HepG2 (cell line): ENCODE results near the gene GRM1. TPM values are rescaled to one million over a fixed set of nuclear protein-coding genes. Genes with fewer than 3 reads are reported as not detected.

Experiments
- ATAC-seq: fragments of 200-7000 bp; cut with Tn5 transposase; 3 replicates; pipeline ENCODE4 v1.9.1; 2020; ENCODE audit warnings: mild to moderate bottlenecking, moderate library complexity
- BruUV-seq: library from RNA; stranded (reverse); fragments of 400-500 nt; replicated peaks from 2 replicates; lab custom pipeline; 2021; lab: Mats Ljungman, UMichigan
- CTCF ChIA-PET: fragments of 300-600 bp; formaldehyde crosslinking; extraction: SDS; loops from one replicate; lab custom pipeline; 2021; ENCODE audit warnings: low total read pairs, inconsistent platforms, low intra/inter-chr PET ratio; lab: Yijun Ruan, JAX
- POLR2A ChIA-PET: fragments of 350-600 bp; sonication (Branson Sonifier 250); formaldehyde crosslinking; loops from one replicate; lab custom pipeline; 2020; ENCODE audit warnings: antibody characterized with exemption, inconsistent platforms; lab: Yijun Ruan, JAX
- DNase-seq: peaks from one replicate; pipeline ENCODE4 v3.0.0-alpha.2; 2015; ENCODE audit warnings: low spot score
- FAIRE-seq: peaks from 3 replicates; lab custom pipeline; 2011; peaks lifted over from hg19 to GRCh38; lab: Jason Lieb, UNC
- H2AFZ ChIP-seq: one replicate; pipeline ENCODE4 v1.6.1; 2011; ENCODE audit warnings: low read length, inconsistent platforms
- H3K27ac ChIP-seq: fragments of 300-600 bp; 3 replicates; pipeline ENCODE4 v1.8.0; 2011; ENCODE audit warnings: mixed run types, mild to moderate bottlenecking, mixed read lengths, low read length, inconsistent platforms; ENCODE audit not compliant: insufficient read depth; ENCODE audit errors: extremely low read length
- H3K27me3 ChIP-seq, 2 experiments: fragments of 200-600 bp in 1 of 2; 2 replicates in 1 of 2; 3 replicates in 1 of 2; pipeline versions ENCODE4 v1.6.0 to v1.8.0; 2011; ENCODE audit warnings: low read length in 2 of 2, mild to moderate bottlenecking in 2 of 2, moderate library complexity in 2 of 2, inconsistent platforms in 1 of 2; ENCODE audit not compliant: insufficient read depth in 2 of 2, control insufficient read depth in 1 of 2
- H3K36me3 ChIP-seq, 2 experiments: fragments of 200-600 bp in 1 of 2; replicated peaks in 1 of 2; 2 replicates in 1 of 2; 3 replicates in 1 of 2; pipeline versions ENCODE4 v1.5.1 to v1.8.0; 2011; ENCODE audit warnings: low read length in 2 of 2, inconsistent platforms in 1 of 2; ENCODE audit not compliant: insufficient read depth in 2 of 2, control insufficient read depth in 1 of 2
- H3K4me1 ChIP-seq: 2 replicates; pipeline ENCODE4 v1.5.1; 2012; ENCODE audit warnings: low read length, inconsistent platforms; ENCODE audit not compliant: insufficient read depth
- H3K4me2 ChIP-seq: 2 replicates; pipeline ENCODE4 v1.6.0; 2011; ENCODE audit warnings: low read depth, low read length, inconsistent platforms
- H3K4me3 ChIP-seq, 3 experiments: fragments of 200-600 bp in 1 of 3; sonication (generic), shearing (Covaris generic) in 1 of 3; replicated peaks in 1 of 3; 2 replicates each; pipeline ENCODE4 v1.5.1; 2011 to 2016; ENCODE audit warnings: low read length in 3 of 3, inconsistent platforms in 2 of 3, low read depth in 2 of 3, mild to moderate bottlenecking in 2 of 3, control low read depth in 1 of 3, mixed read lengths in 1 of 3; ENCODE audit not compliant: insufficient read depth in 1 of 3
- H3K79me2 ChIP-seq: one replicate; pipeline ENCODE4 v1.6.1; 2011; ENCODE audit warnings: low read length, inconsistent platforms; ENCODE audit not compliant: insufficient read depth
- H3K9ac ChIP-seq: 2 replicates; pipeline ENCODE4 v1.6.0; 2011; ENCODE audit warnings: mild to moderate bottlenecking, low read depth, low read length, inconsistent platforms; ENCODE audit not compliant: insufficient read depth
- H3K9me3 ChIP-seq: 2 replicates; pipeline ENCODE4 v1.5.1; 2012; ENCODE audit warnings: mild to moderate bottlenecking, low read length
- H4K20me1 ChIP-seq: 2 replicates; pipeline ENCODE4 v1.6.0; 2011; ENCODE audit warnings: inconsistent platforms, mild to moderate bottlenecking, low read length, moderate library complexity; ENCODE audit not compliant: insufficient read depth
- HNF4G ChIP-seq, 2 experiments: sonication (generic) in 1 of 2; formaldehyde crosslinking in 1 of 2; IDR thresholded peaks; 2 replicates each; pipeline versions ENCODE4 v1.4.0 to v1.6.1; 2011 to 2020; ENCODE audit warnings: borderline replicate concordance in 2 of 2, low read depth in 2 of 2, mild to moderate bottlenecking in 2 of 2, low read length in 1 of 2, missing genetic modification reagents in 1 of 2, moderate library complexity in 1 of 2
- JUND ChIP-seq: sonication (generic); formaldehyde crosslinking; IDR thresholded peaks from 2 replicates; pipeline ENCODE4 v1.8.0; 2022; ENCODE audit warnings: mild to moderate bottlenecking, missing genetic modification reagents
- NR3C1 ChIP-seq: sonication (generic); formaldehyde crosslinking; IDR thresholded peaks from 2 replicates; pipeline ENCODE4 v1.4.0; 2020; ENCODE audit warnings: missing genetic modification reagents
- RORA ChIP-seq: sonication (generic); formaldehyde crosslinking; IDR thresholded peaks from 2 replicates; pipeline ENCODE4 v1.5.0; 2020; ENCODE audit warnings: mild to moderate bottlenecking, missing genetic modification reagents, moderate library complexity
- SALL2 ChIP-seq: sonication (generic); formaldehyde crosslinking; IDR thresholded peaks from 2 replicates; pipeline ENCODE4 v1.8.1; 2023; ENCODE audit warnings: mild to moderate bottlenecking, missing genetic modification reagents, inconsistent platforms
- SKI ChIP-seq: fragments of 450-650 bp; IDR thresholded peaks from one replicate; pipeline ENCODE4 v1.6.1; 2018; ENCODE audit warnings: mild to moderate bottlenecking; ENCODE audit not compliant: partially characterized antibody
- TIGD3 ChIP-seq: sonication (generic); formaldehyde crosslinking; IDR thresholded peaks from 2 replicates; pipeline ENCODE4 v1.5.1; 2020; ENCODE audit warnings: mild to moderate bottlenecking, missing genetic modification reagents, borderline replicate concordance
- WGBS: methylation state at CpG from one replicate; pipeline ENCODE4 v1.1.6; 2017; ENCODE audit warnings: low lambda C conversion rate; 5-methylcytosine and 5-hydroxymethylcytosine counted together
- in situ Hi-C: cut with HindIII; loops from 2 replicates; pipeline ENCODE4 v1.10.0; 2017; ENCODE audit warnings: low pct_unique_long_range_greater_than_20kb; ENCODE audit not compliant: extremely low pct_ligation_motif_present
- intact Hi-C: fragments of 100-400 bp; cut with micrococcal nuclease; formaldehyde crosslinking; loops from one replicate; pipeline ENCODE4 v1.10.0; 2022; ENCODE audit not compliant: unreplicated experiment
- polyA plus RNA-seq, 8 experiments: library from polyadenylated mRNA; depleted of rRNA in 3 of 8; stranded (reverse) in 7 of 8; unstranded in 1 of 8; fragments of >200 nt; fragmentation: Illumina TruSeq in 4 of 8; extraction: Trizol in 4 of 8; gene quantifications; 2 replicates each; pipeline versions ENCODE4 v1.2.1 to v1.2.3, GENCODE V29; 2011 to 2016; ENCODE audit warnings: low read depth in 4 of 8, missing spikeins in 1 of 8, mixed read lengths in 1 of 8; ENCODE audit not compliant: insufficient read depth in 1 of 8
- total RNA-seq, 5 experiments: library from RNA; depleted of rRNA; stranded (reverse); fragments of >200 nt; fragmentation: Illumina TruSeq; extraction: Trizol; gene quantifications; 2 replicates each; pipeline ENCODE4 v1.2.3, GENCODE V29; 2016; ENCODE audit warnings: low read depth in 1 of 5
- TF ChIP-seq, protein P1 (sequence below): sonication (generic); formaldehyde crosslinking; IDR thresholded peaks from 2 replicates; pipeline ENCODE4 v1.5.0; 2020; ENCODE audit warnings: missing genetic modification reagents
- TF ChIP-seq, protein P2 (sequence below), 2 experiments: sonication (generic) in 1 of 2; formaldehyde crosslinking in 1 of 2; IDR thresholded peaks; 2 replicates each; pipeline versions ENCODE4 v1.4.0 to v1.6.1; 2018 to 2020; ENCODE audit warnings: missing genetic modification reagents in 2 of 2, borderline replicate concordance in 1 of 2, low read depth in 1 of 2, mild to moderate bottlenecking in 1 of 2, missing biosample characterization in 1 of 2

The GRM1 gene
- total and polyA plus RNA-seq, 2 of the 13 experiments (the other 11 are each of a cell fraction or from before 2014, with no cell fraction given): 0.09 TPM; not detected in 1

GRCh38 chr6:146402476-146402875, 373.6 kb downstream of the GRM1 start:
- Histone ChIP-seq H3K36me3 (no peaks in the 10 kb centered on the region), H3K79me2 (no peaks in the 10 kb centered on the region), H2AFZ (no peak overlapping the region), H3K27me3 (no peaks in the 10 kb centered on the region), H3K27ac (no peak overlapping the region), H3K9ac (no peak overlapping the region), H3K4me1 (no peaks in the 10 kb centered on the region), H3K4me2 (no peak overlapping the region), H3K4me3 (no peak overlapping the region), H4K20me1 (no peaks in the 10 kb centered on the region), H3K9me3 (no peaks in the 10 kb centered on the region)
- TF ChIP-seq, protein P1, sequence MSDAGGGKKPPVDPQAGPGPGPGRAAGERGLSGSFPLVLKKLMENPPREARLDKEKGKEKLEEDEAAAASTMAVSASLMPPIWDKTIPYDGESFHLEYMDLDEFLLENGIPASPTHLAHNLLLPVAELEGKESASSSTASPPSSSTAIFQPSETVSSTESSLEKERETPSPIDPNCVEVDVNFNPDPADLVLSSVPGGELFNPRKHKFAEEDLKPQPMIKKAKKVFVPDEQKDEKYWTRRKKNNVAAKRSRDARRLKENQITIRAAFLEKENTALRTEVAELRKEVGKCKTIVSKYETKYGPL (CRISPR knock-in tag): no peak
- TF ChIP-seq SALL2 (no peak), NR3C1 (CRISPR knock-in tag) (no peak), TIGD3 (no peak), RORA (CRISPR knock-in tag) (no peak)
- ChIA-PET POLR2A (no interaction called here), CTCF (no interaction called here)
- intact Hi-C loops: no loop called here
- BruUV-seq: no TSS peak
- DNase-seq: no peak
- WGBS: 23% methylated on average over 3 of the region's 3 CpGs
- in situ Hi-C loops: no loop called here
- no peak for ATAC-seq
- FAIRE-seq: no peak

DNA sequence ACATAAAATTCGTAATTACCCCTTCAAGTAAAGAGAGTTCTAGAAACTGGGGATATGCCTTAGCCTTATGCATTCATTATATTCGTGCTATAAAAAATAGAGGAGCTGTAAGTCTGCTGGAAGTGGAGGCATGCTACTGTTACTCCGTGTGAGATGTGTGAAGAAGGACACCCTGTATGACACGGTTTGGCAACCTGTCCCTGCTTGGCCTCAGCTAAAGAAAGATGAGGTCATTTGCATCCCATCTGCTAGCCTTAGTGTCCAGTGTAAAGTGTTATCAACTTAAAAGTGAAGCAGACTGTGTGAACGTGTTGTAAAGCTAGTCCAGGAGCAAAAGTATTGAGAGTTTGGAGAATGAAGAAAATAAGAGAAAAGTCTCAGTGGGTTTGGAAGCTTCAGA, 379.7 kb downstream of the GRM1 start:
- H3K9me3 ChIP-seq: no peaks in the 10 kb centered on the region
- H3K9ac ChIP-seq: no peak overlapping the region
- under 1% methylated on average over 5 of the region's 5 CpGs for WGBS
- FAIRE-seq (no peak), DNase-seq (no peak), ATAC-seq (no peak)
- intact Hi-C loops (no loop called here), in situ Hi-C loops (no loop called here)
- H3K79me2 ChIP-seq: no peaks in the 10 kb centered on the region
- no peaks in the 10 kb centered on the region; the same call in 1 of the 2 replicates for H4K20me1 ChIP-seq
- no peaks in the 10 kb centered on the region for H3K36me3 ChIP-seq
- no peak overlapping the region for H2AFZ ChIP-seq
- no peak overlapping the region for H3K4me3 ChIP-seq
- BruUV-seq: no TSS peak
- POLR2A ChIA-PET: no interaction called here
- no peaks in the 10 kb centered on the region for H3K4me1 ChIP-seq
- H3K27ac ChIP-seq: no peak overlapping the region
- CTCF ChIA-PET: no interaction called here
- no peak overlapping the region for H3K4me2 ChIP-seq
- no peaks in the 10 kb centered on the region for H3K27me3 ChIP-seq
- TF ChIP-seq JUND (CRISPR knock-in tag): no peak
- TF ChIP-seq SKI: no peak
- TF ChIP-seq HNF4G (IDR thresholded peaks at IDR 0.05; ENCODE audit: borderline replicate concordance, low read depth, low read length): no peak
- no peak for TF ChIP-seq HNF4G (CRISPR knock-in tag; IDR thresholded peaks at IDR 0.05; ENCODE audit: borderline replicate concordance, low read depth)
- TF ChIP-seq, protein P2, sequence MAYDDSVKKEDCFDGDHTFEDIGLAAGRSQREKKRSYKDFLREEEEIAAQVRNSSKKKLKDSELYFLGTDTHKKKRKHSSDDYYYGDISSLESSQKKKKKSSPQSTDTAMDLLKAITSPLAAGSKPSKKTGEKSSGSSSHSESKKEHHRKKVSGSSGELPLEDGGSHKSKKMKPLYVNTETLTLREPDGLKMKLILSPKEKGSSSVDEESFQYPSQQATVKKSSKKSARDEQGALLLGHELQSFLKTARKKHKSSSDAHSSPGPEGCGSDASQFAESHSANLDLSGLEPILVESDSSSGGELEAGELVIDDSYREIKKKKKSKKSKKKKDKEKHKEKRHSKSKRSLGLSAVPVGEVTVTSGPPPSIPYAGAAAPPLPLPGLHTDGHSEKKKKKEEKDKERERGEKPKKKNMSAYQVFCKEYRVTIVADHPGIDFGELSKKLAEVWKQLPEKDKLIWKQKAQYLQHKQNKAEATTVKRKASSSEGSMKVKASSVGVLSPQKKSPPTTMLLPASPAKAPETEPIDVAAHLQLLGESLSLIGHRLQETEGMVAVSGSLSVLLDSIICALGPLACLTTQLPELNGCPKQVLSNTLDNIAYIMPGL (CRISPR knock-in tag; IDR thresholded peaks at IDR 0.05; ENCODE audit: borderline replicate concordance in 1 of 2, low read depth in 1 of 2): no peak
